ENCODE results near the gene VPS16. TPM values are rescaled to one million over a fixed set of nuclear protein-coding genes. Genes with fewer than 3 reads are reported as not detected.

VPS16 gene
- total and polyA plus RNA-seq, 10 donors, result 32.0 to 104 (median 44.5) TPM

GRCh38 chr20:2797136-2797983, 43.2 kb upstream of the VPS16 start:
- Histone ChIP-seq H3K4me3 (no peak overlapping the region), H3K36me3 (no peaks in the 10 kb centered on the region), H3K9me3 (no peaks in the 10 kb centered on the region), H3K27me3 (replicated peaks in 1 of 7) (peaks cover 0 to 98% (median 35%) of the 10 kb centered on the region in 7 donors), H3K4me1 (peaks cover 3 to 29% (median 26%) of the 10 kb centered on the region in 6 donors), H3K27ac (no peak overlapping the region)
- TF ChIP-seq POLR2A (IDR thresholded peaks at IDR 0.05), result no peak
- TF ChIP-seq, protein P1, sequence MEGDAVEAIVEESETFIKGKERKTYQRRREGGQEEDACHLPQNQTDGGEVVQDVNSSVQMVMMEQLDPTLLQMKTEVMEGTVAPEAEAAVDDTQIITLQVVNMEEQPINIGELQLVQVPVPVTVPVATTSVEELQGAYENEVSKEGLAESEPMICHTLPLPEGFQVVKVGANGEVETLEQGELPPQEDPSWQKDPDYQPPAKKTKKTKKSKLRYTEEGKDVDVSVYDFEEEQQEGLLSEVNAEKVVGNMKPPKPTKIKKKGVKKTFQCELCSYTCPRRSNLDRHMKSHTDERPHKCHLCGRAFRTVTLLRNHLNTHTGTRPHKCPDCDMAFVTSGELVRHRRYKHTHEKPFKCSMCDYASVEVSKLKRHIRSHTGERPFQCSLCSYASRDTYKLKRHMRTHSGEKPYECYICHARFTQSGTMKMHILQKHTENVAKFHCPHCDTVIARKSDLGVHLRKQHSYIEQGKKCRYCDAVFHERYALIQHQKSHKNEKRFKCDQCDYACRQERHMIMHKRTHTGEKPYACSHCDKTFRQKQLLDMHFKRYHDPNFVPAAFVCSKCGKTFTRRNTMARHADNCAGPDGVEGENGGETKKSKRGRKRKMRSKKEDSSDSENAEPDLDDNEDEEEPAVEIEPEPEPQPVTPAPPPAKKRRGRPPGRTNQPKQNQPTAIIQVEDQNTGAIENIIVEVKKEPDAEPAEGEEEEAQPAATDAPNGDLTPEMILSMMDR (IDR thresholded peaks at IDR 0.05 in 8 of 11, conservative IDR thresholded peaks at IDR 0.05 in 3 of 11), result no peak
- TF ChIP-seq POLR2AphosphoS5 (IDR thresholded peaks at IDR 0.05), result no peak
- WGBS, 5 donors, result 74 to 83% (median 77%) methylated on average over 13 to 16 of the region's 16 CpGs
- intact Hi-C loops (cut with DNase I; ENCODE audit: low total_unique reads), result no loop called here
- no peak for DNase-seq

DNA sequence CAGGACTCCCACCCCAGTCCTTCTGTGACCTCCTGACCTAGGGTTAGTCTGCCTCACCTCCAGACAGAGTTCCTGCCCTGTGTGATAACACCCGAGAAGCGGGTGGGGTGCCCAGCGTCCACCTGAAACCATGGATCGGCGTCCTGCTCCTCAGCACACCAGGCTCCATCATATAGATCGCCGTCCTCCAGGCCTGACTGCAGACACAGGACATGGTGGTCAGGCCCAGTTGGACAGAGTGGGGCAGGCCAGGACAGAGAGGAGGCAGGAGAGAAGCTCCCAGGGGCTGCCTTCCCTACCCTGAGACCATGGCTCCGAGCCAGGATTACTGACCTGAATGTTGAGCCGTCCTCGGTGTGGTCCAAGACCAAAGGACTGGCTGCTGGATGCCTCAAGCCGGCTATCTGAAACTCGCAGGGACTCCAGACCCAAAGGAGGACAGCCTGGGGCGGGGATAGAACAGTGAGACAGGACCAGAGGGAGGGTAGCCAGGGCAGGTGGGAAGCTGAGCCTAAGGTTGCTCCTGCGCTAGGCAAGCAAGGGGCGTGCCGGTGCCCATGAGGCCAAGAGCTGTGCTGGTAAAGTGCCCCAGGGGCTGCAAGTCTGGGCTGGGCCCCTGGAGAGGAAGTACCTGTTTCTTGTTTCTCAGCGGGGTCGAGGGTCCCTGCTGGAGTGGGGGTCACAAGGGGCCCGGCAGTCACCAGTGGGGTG, 42.3 kb upstream of the VPS16 start:
- intact Hi-C loops (cut with DNase I; ENCODE audit: low total_unique reads), result no loop called here
- peaks cover 3 to 29% (median 26%) of the 10 kb centered on the region in 6 donors for H3K4me1 ChIP-seq
- H3K9me3 ChIP-seq, result no peaks in the 10 kb centered on the region
- TF ChIP-seq POLR2AphosphoS5 (IDR thresholded peaks at IDR 0.05) (no peak), POLR2A (IDR thresholded peaks at IDR 0.05) (no peak)
- TF ChIP-seq, protein P1 (IDR thresholded peaks at IDR 0.05 in 8 of 11, conservative IDR thresholded peaks at IDR 0.05 in 3 of 11), result no peak
- H3K36me3 ChIP-seq, result no peaks in the 10 kb centered on the region
- 81 to 89% (median 86%) methylated on average over 10 to 19 of the region's 19 CpGs for WGBS, 5 donors
- no peak overlapping the region for H3K27ac ChIP-seq
- no peak overlapping the region for H3K4me3 ChIP-seq
- H3K27me3 ChIP-seq (replicated peaks in 1 of 7), result peaks cover 0 to 98% (median 35%) of the 10 kb centered on the region in 7 donors
- DNase-seq, result no peak

- peaks cover 3 to 29% (median 26%) of the 10 kb centered on the region in 6 donors for H3K4me1 ChIP-seq
- WGBS, 5 donors, result 58 to 78% (median 69%) methylated on average over 6 of the region's 6 CpGs
- TF ChIP-seq POLR2AphosphoS5 (IDR thresholded peaks at IDR 0.05), result no peak
- TF ChIP-seq POLR2A (IDR thresholded peaks at IDR 0.05), result no peak
- TF ChIP-seq, protein P1 (IDR thresholded peaks at IDR 0.05 in 8 of 11, conservative IDR thresholded peaks at IDR 0.05 in 3 of 11), result no peak
- no peaks in the 10 kb centered on the region for H3K36me3 ChIP-seq
- H3K27me3 ChIP-seq (replicated peaks in 1 of 7), result peaks cover 0 to 98% (median 35%) of the 10 kb centered on the region in 7 donors
- no peak overlapping the region for H3K27ac ChIP-seq
- no peak for DNase-seq
- intact Hi-C loops (cut with DNase I; ENCODE audit: low total_unique reads), result no loop called here
- H3K9me3 ChIP-seq, result no peaks in the 10 kb centered on the region
- H3K4me3 ChIP-seq, result no peak overlapping the region
Measured at GRCh38 chr20:2798814-2799213, 41.7 kb upstream of the VPS16 start.

GRCh38 chr20:2799271-2799670, 41.3 kb upstream of the VPS16 start:
- peak overlapping the region in 6 of 8 donors; percentile 25 to 65 (median 38) for H3K4me3 ChIP-seq
- no peaks in the 10 kb centered on the region for H3K9me3 ChIP-seq
- no peak for DNase-seq

More at GRCh38 chr20:2799271-2799670, 41.3 kb upstream of the VPS16 start:
- Histone ChIP-seq H3K27ac (no peak overlapping the region), H3K4me1 (peaks cover 3 to 29% (median 26%) of the 10 kb centered on the region in 6 donors), H3K27me3 (replicated peaks in 1 of 7) (peaks cover 0 to 98% (median 35%) of the 10 kb centered on the region in 7 donors), H3K36me3 (no peaks in the 10 kb centered on the region)
- 33 to 45% (median 34%) methylated on average over 9 of the region's 9 CpGs for WGBS, 5 donors
- TF ChIP-seq, protein P1 (IDR thresholded peaks at IDR 0.05 in 8 of 11, conservative IDR thresholded peaks at IDR 0.05 in 3 of 11), result no peak
- TF ChIP-seq POLR2A (IDR thresholded peaks at IDR 0.05), result no peak
- no peak for TF ChIP-seq POLR2AphosphoS5 (IDR thresholded peaks at IDR 0.05)
- intact Hi-C loops (cut with DNase I; ENCODE audit: low total_unique reads), result no loop called here

All from spleen (tissue), 11 donors.